WTC11 (cell line): ENCODE measurements around the gene ZNF593. TPM values are rescaled to one million over a fixed set of nuclear protein-coding genes. Genes with fewer than 3 reads are reported as not detected.
A peak's percentile ranks its signal among the peaks of the same experiment; 100 is the strongest.

Experiments
- ATAC-seq: fragments of 200-7000 bp; cut with Tn5 transposase; 2 replicates; pipeline ENCODE4 v1.10.0; 2021; ENCODE audit warnings: mild to moderate bottlenecking, moderate library complexity
- CTCF ChIA-PET: fragments of 300-600 bp; sonication (Branson Sonifier 250); formaldehyde crosslinking; loops from one replicate; lab custom pipeline; 2021; ENCODE audit warnings: antibody characterized with exemption; lab: Charles Lee
- POLR2A ChIA-PET: fragments of 350-600 bp; sonication (Branson Sonifier 250); formaldehyde crosslinking; loops from one replicate; lab custom pipeline; 2021; ENCODE audit warnings: antibody characterized with exemption; lab: Charles Lee
- DNase-seq: peaks from one replicate; pipeline ENCODE4 v3.0.0; 2021; ENCODE audit warnings: low spot score
- H3K27ac Mint-ChIP-seq: 2 replicates; pipeline ENCODE4 v1.8.0; 2021; ENCODE audit warnings: mixed read lengths
- H3K27me3 Mint-ChIP-seq: 2 replicates; pipeline ENCODE4 v1.8.0; 2021; ENCODE audit warnings: low read depth, mild to moderate bottlenecking, moderate library complexity, mixed read lengths
- H3K36me3 Mint-ChIP-seq: 2 replicates; pipeline ENCODE4 v1.8.0; 2021; ENCODE audit warnings: mixed read lengths
- H3K4me1 Mint-ChIP-seq: 2 replicates; pipeline ENCODE4 v1.8.0; 2022; ENCODE audit warnings: mixed read lengths
- H3K4me3 Mint-ChIP-seq: 2 replicates; pipeline ENCODE4 v1.8.0; 2021; ENCODE audit warnings: mild to moderate bottlenecking, moderate library complexity, mixed read lengths
- H3K9me3 Mint-ChIP-seq: 2 replicates; pipeline ENCODE4 v1.8.0; 2021; ENCODE audit warnings: mixed read lengths
- ETV6 ChIP-seq: sonication (generic); formaldehyde crosslinking; IDR thresholded peaks from 2 replicates; pipeline ENCODE4 v1.8.1; 2022; ENCODE audit warnings: mild to moderate bottlenecking, missing genetic modification reagents
- GRHL2 ChIP-seq: fragments of 250-450 bp; sonication (Bioruptor Pico); IDR thresholded peaks from 2 replicates; pipeline ENCODE4 v1.8.0; 2022; ENCODE audit warnings: mild to moderate bottlenecking, moderate library complexity; ENCODE audit not compliant: insufficient replicate concordance, severe bottlenecking
- JAZF1 ChIP-seq: fragments of 250-450 bp; sonication (Bioruptor Pico); IDR thresholded peaks from 2 replicates; pipeline ENCODE4 v1.9.0; 2021; ENCODE audit warnings: moderate library complexity, mild to moderate bottlenecking, inconsistent platforms
- MAX ChIP-seq: sonication (generic); formaldehyde crosslinking; IDR thresholded peaks from 2 replicates; pipeline ENCODE4 v1.8.0; 2022; ENCODE audit warnings: mild to moderate bottlenecking, missing genetic modification reagents
- NFATC4 ChIP-seq: fragments of 250-450 bp; sonication (Bioruptor Pico); IDR thresholded peaks from 2 replicates; pipeline ENCODE4 v1.9.0; 2021; ENCODE audit warnings: mild to moderate bottlenecking
- NFE2L1 ChIP-seq: sonication (generic); formaldehyde crosslinking; IDR thresholded peaks from 2 replicates; pipeline ENCODE4 v1.8.1; 2023; ENCODE audit warnings: missing genetic modification reagents
- NFYB ChIP-seq: sonication (generic); formaldehyde crosslinking; conservative IDR thresholded peaks from 2 replicates; pipeline ENCODE4 v1.8.0; 2022; ENCODE audit warnings: low read depth, missing genetic modification reagents
- NR3C1 ChIP-seq: sonication (generic); formaldehyde crosslinking; conservative IDR thresholded peaks from 2 replicates; pipeline ENCODE4 v1.8.1; 2023; ENCODE audit warnings: low read depth, mild to moderate bottlenecking, missing genetic modification reagents
- PRRX2 ChIP-seq: fragments of 250-450 bp; sonication (Bioruptor Pico); IDR thresholded peaks from 2 replicates; pipeline ENCODE4 v1.8.0; 2021; ENCODE audit warnings: mild to moderate bottlenecking
- RELA ChIP-seq: sonication (generic); formaldehyde crosslinking; IDR thresholded peaks from 2 replicates; pipeline ENCODE4 v1.8.1; 2022; ENCODE audit warnings: missing genetic modification reagents, mild to moderate bottlenecking, borderline replicate concordance
- SMAD3 ChIP-seq: sonication (generic); formaldehyde crosslinking; IDR thresholded peaks from 2 replicates; pipeline ENCODE4 v1.8.0; 2022; ENCODE audit warnings: missing genetic modification reagents, mild to moderate bottlenecking, borderline replicate concordance
- SMAD4 ChIP-seq: sonication (generic); formaldehyde crosslinking; IDR thresholded peaks from 2 replicates; pipeline ENCODE4 v1.8.0; 2022; ENCODE audit warnings: mild to moderate bottlenecking, missing genetic modification reagents
- ZBTB43 ChIP-seq: sonication (generic); formaldehyde crosslinking; IDR thresholded peaks from 2 replicates; pipeline ENCODE4 v1.8.1; 2023; ENCODE audit warnings: mild to moderate bottlenecking, missing genetic modification reagents
- ZNF121 ChIP-seq: sonication (generic); formaldehyde crosslinking; IDR thresholded peaks from 2 replicates; pipeline ENCODE4 v1.8.0; 2023; ENCODE audit warnings: missing genetic modification reagents
- ZNF138 ChIP-seq: sonication (generic); formaldehyde crosslinking; conservative IDR thresholded peaks from 2 replicates; pipeline ENCODE4 v1.8.1; 2022; ENCODE audit warnings: mild to moderate bottlenecking, moderate library complexity, missing genetic modification reagents
- ZNF232 ChIP-seq: sonication (generic); formaldehyde crosslinking; IDR thresholded peaks from 2 replicates; pipeline ENCODE4 v1.8.0; 2022; ENCODE audit warnings: mild to moderate bottlenecking, missing genetic modification reagents
- ZNF263 ChIP-seq: sonication (generic); formaldehyde crosslinking; IDR thresholded peaks from 2 replicates; pipeline ENCODE4 v1.8.1; 2022; ENCODE audit warnings: low read depth, mild to moderate bottlenecking, moderate library complexity, missing genetic modification reagents
- ZNF317 ChIP-seq: sonication (generic); formaldehyde crosslinking; IDR thresholded peaks from 2 replicates; pipeline ENCODE4 v1.8.1; 2023; ENCODE audit warnings: low read depth, mild to moderate bottlenecking, moderate library complexity, missing genetic modification reagents, borderline replicate concordance
- ZNF396 ChIP-seq: fragments of 250-450 bp; sonication (Bioruptor Pico); IDR thresholded peaks from 2 replicates; pipeline ENCODE4 v1.8.0; 2021; ENCODE audit warnings: mild to moderate bottlenecking, moderate library complexity, borderline replicate concordance
- total RNA-seq: library from RNA; stranded (reverse); gene quantifications from 3 replicates; pipeline ENCODE4 v1.2.3, GENCODE V29; 2021
- TF ChIP-seq, protein P1 (sequence below): sonication (generic); formaldehyde crosslinking; IDR thresholded peaks from 2 replicates; pipeline ENCODE4 v1.8.1; 2023; ENCODE audit warnings: mild to moderate bottlenecking, missing genetic modification reagents, borderline replicate concordance
- TF ChIP-seq, protein P2 (sequence below): sonication (generic); formaldehyde crosslinking; IDR thresholded peaks from 2 replicates; pipeline ENCODE4 v1.8.1; 2023; ENCODE audit warnings: mild to moderate bottlenecking, missing genetic modification reagents, moderate library complexity

ZNF593 gene
- total RNA-seq, 1 experiment from 2014 or later, result 49.1 TPM

- ChIA-PET POLR2A (no interaction called here), CTCF (interaction anchor here (0.7 to 2.1 kb wide), 4 partner anchors 8 to 47 kb away, joined by 3 to 9 read pairs (median 4); partner anchors contain the start of gene CNKSR1)
- Mint-ChIP-seq H3K9me3 (peaks cover 10% of the 10 kb centered on the region; the same call in 1 of the 2 replicates), H3K4me3 (no peak overlapping the region), H3K27me3 (no peaks in the 10 kb centered on the region), H3K36me3 (no peaks in the 10 kb centered on the region), H3K27ac (no peak overlapping the region), H3K4me1 (peaks cover 12% of the 10 kb centered on the region)
- no peak for TF ChIP-seq RELA
- no peak for TF ChIP-seq ZNF263 (CRISPR knock-in tag)
- TF ChIP-seq NFE2L1 (CRISPR knock-in tag), result no peak
- no peak for TF ChIP-seq ZBTB43 (CRISPR knock-in tag)
- TF ChIP-seq NR3C1, result no peak
- TF ChIP-seq SMAD3 (CRISPR knock-in tag), result no peak
- TF ChIP-seq ZNF121 (CRISPR knock-in tag), result no peak
- no peak for TF ChIP-seq ETV6 (CRISPR knock-in tag)
- TF ChIP-seq PRRX2 (CRISPR knock-in tag), result no peak
- no peak for TF ChIP-seq NFATC4 (CRISPR knock-in tag)
- TF ChIP-seq, protein P1, sequence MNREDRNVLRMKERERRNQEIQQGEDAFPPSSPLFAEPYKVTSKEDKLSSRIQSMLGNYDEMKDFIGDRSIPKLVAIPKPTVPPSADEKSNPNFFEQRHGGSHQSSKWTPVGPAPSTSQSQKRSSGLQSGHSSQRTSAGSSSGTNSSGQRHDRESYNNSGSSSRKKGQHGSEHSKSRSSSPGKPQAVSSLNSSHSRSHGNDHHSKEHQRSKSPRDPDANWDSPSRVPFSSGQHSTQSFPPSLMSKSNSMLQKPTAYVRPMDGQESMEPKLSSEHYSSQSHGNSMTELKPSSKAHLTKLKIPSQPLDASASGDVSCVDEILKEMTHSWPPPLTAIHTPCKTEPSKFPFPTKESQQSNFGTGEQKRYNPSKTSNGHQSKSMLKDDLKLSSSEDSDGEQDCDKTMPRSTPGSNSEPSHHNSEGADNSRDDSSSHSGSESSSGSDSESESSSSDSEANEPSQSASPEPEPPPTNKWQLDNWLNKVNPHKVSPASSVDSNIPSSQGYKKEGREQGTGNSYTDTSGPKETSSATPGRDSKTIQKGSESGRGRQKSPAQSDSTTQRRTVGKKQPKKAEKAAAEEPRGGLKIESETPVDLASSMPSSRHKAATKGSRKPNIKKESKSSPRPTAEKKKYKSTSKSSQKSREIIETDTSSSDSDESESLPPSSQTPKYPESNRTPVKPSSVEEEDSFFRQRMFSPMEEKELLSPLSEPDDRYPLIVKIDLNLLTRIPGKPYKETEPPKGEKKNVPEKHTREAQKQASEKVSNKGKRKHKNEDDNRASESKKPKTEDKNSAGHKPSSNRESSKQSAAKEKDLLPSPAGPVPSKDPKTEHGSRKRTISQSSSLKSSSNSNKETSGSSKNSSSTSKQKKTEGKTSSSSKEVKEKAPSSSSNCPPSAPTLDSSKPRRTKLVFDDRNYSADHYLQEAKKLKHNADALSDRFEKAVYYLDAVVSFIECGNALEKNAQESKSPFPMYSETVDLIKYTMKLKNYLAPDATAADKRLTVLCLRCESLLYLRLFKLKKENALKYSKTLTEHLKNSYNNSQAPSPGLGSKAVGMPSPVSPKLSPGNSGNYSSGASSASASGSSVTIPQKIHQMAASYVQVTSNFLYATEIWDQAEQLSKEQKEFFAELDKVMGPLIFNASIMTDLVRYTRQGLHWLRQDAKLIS (CRISPR knock-in tag), result no peak
- TF ChIP-seq, protein P2, sequence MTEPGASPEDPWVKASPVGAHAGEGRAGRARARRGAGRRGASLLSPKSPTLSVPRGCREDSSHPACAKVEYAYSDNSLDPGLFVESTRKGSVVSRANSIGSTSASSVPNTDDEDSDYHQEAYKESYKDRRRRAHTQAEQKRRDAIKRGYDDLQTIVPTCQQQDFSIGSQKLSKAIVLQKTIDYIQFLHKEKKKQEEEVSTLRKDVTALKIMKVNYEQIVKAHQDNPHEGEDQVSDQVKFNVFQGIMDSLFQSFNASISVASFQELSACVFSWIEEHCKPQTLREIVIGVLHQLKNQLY (CRISPR knock-in tag), result no peak
- no peak for TF ChIP-seq NFYB
- no peak for TF ChIP-seq ZNF317 (CRISPR knock-in tag)
- no peak for TF ChIP-seq GRHL2 (CRISPR knock-in tag)
- TF ChIP-seq SMAD4, result no peak
- no peak for TF ChIP-seq ZNF396 (CRISPR knock-in tag)
- DNase-seq, result no peak
- ATAC-seq, result no peak
Observed at GRCh38 chr1:26130695-26131094, 39.0 kb upstream of the ZNF593 start.

DNA sequence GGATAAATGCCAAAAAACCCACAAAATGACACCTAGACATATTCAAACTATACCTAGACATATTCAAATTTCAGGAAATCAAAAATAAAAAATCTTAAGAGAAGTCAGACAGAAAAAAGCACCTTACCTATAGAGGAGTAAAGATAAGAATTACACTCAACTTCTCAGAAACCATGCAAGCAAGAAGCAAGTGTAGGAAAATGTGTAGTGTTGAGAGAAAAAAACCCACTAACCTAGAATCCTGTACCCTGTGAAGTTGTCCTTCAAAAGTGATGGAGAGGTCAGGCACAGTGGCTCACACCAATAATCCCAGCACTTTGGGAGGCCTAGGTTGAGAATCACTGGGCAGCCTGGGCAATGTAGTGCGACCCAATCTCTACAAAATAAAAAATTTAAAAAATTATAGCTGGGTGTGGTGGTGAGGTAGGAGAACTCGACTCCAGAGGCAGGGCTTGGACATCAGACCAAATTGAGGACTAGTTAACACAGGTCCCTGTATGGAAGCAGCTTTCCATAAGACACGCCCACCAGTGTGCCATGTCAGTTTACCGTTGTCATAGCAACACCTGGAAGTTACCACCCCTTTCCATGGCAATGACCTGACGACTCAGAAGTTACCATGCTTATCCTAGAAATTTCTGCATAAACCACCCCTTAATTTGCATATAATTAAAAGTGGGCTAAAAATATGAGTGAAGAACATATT is 37.4 kb upstream of the ZNF593 start:
- peak; percentile 60 for DNase-seq
- POLR2A ChIA-PET, result no interaction called here
- peaks cover 10% of the 10 kb centered on the region; the same call in 1 of the 2 replicates for H3K9me3 Mint-ChIP-seq
- no peaks in the 10 kb centered on the region for H3K36me3 Mint-ChIP-seq
- H3K27me3 Mint-ChIP-seq, result no peaks in the 10 kb centered on the region
- H3K4me3 Mint-ChIP-seq, result no peak overlapping the region
- peaks cover 7% of the 10 kb centered on the region for H3K4me1 Mint-ChIP-seq
- CTCF ChIA-PET, result interaction anchor here (0.6 to 1.1 kb wide), 3 partner anchors 13 to 325 kb away, joined by 3 to 6 read pairs (median 3); no protein-coding TSS in a partner anchor
- H3K27ac Mint-ChIP-seq, result no peak overlapping the region
- no peak for TF ChIP-seq JAZF1
- TF ChIP-seq, protein P1 (CRISPR knock-in tag), result no peak
- no peak for TF ChIP-seq ZNF232
- no peak for TF ChIP-seq ZNF138 (CRISPR knock-in tag)
- TF ChIP-seq MAX (CRISPR knock-in tag), result no peak
- peak; percentile 65 for ATAC-seq
